C4-2B (cell line): ENCODE data around the gene ZFAND3.

Experiments
- CTCF ChIP-seq: fragments of 450-650 bp; conservative IDR thresholded peaks from 2 replicates; pipeline ENCODE4 v1.5.1; 2017; ENCODE audit warnings: mild to moderate bottlenecking
- ZFX ChIP-seq: fragments of 450-650 bp; IDR thresholded peaks from 2 replicates; pipeline ENCODE4 v1.6.1; 2017

- TF ChIP-seq CTCF (no peak), ZFX (no peak)
Measured at GRCh38 chr6:37917566-37917965, 98.0 kb downstream of the ZFAND3 start.
